Lower lobe of right lung (tissue), 2 donors: Measurements from ENCODE around the gene FUT9. TPM values are rescaled to one million over a fixed set of nuclear protein-coding genes. Genes with fewer than 3 reads are reported as not detected.
"Not testable (repeated sequence)": the region's sequence is repeated elsewhere in the genome, so short reads cannot be mapped to it uniquely, and the experiment has no call there.

Experiments used
- ATAC-seq, 2 donors: fragments of 200-7000 bp; cut with Tn5 transposase; one replicate each; pipeline ENCODE4 v1.9.1; 2020 to 2022; ENCODE audit warnings: mild to moderate bottlenecking in 2 of 2, moderate library complexity in 2 of 2
- DNase-seq: peaks from one replicate; pipeline ENCODE4 v3.0.0-alpha.2; 2020
- H3K27ac ChIP-seq: fragments of 200-600 bp; one replicate; pipeline ENCODE4 v1.8.0; 2022
- H3K27me3 ChIP-seq: fragments of 200-600 bp; one replicate; pipeline ENCODE4 v1.8.0; 2022; ENCODE audit warnings: low read depth
- H3K36me3 ChIP-seq: fragments of 200-600 bp; one replicate; pipeline ENCODE4 v1.8.0; 2022; ENCODE audit warnings: mild to moderate bottlenecking
- H3K4me1 ChIP-seq: fragments of 200-600 bp; one replicate; pipeline ENCODE4 v1.8.0; 2022
- H3K4me3 ChIP-seq: fragments of 200-600 bp; one replicate; pipeline ENCODE4 v1.8.0; 2022; ENCODE audit warnings: mild to moderate bottlenecking
- H3K9me3 ChIP-seq: fragments of 200-600 bp; one replicate; pipeline ENCODE4 v1.8.0; 2022
- CTCF ChIP-seq: fragments of 200-600 bp; IDR thresholded peaks from one replicate; pipeline ENCODE4 v1.8.0; 2022; ENCODE audit warnings: antibody characterized with exemption, mild to moderate bottlenecking
- intact Hi-C: fragments of 100-400 bp; cut with DNase I; formaldehyde crosslinking; loops from one replicate; pipeline ENCODE4 v1.11.0; 2022
- total RNA-seq: library from RNA; stranded (reverse); fragmentation: NEBNext Ultra II Directional; extraction: Animal tissue kit (Norgen Biotek cat#: 25700); gene quantifications from one replicate; pipeline ENCODE4 v1.2.1, GENCODE V29; 2021
- donor health status: DM: no; HTN: yes; CAD: no; lungs with severe emphysema.

FUT9 gene
- total RNA-seq, 1 donor from 2014 or later, result not detected

DNA sequence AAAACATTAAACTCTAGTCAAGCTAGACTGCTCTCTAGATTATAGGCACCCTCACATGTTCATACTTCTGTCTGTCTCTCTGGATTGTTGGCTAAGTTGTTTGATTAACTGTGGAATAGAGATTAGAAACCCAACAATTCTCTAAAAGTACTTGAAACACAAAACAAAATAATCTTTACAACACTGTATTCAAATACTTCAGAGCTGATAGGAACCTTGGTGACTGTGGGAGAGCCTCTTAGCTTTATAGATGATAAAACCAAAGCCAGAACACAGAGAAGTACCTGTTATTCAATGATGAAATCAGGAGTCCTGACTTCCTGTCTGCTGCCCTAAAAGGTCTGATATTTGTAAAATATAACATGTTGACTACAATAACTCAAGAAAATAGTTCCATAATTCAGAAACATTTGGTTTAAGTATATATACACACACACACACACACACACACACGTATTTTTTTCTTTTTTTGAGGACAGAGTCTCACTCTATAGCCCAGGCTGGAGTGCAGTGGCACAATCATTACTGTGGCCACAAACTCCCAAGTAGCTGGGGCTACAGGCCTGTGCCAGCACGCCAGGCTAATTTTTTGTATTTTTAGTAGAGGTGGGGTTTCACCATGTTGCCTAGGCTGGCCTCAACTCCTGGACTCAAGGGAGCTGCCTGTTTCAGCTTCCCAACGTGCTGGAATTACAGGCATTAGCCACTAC lies 222.0 kb downstream of the FUT9 start:
- H3K4me1 ChIP-seq, result no peaks in the 10 kb centered on the region
- H3K36me3 ChIP-seq, result no peaks in the 10 kb centered on the region
- ATAC-seq, result peak; percentile 77 to 89
- no peak for TF ChIP-seq CTCF
- intact Hi-C loops, result no loop called here
- no peak for DNase-seq
- no peak overlapping the region for H3K27ac ChIP-seq
- H3K4me3 ChIP-seq, result no peak overlapping the region
- H3K9me3 ChIP-seq, result no peaks in the 10 kb centered on the region
- no peaks in the 10 kb centered on the region for H3K27me3 ChIP-seq

GRCh38 chr6:96246563-96246962 lies 230.8 kb downstream of the FUT9 start:
- H3K36me3 ChIP-seq, result no peaks in the 10 kb centered on the region
- no peak for TF ChIP-seq CTCF
- intact Hi-C loops, result no loop called here
- H3K27ac ChIP-seq, result no peak overlapping the region
- ATAC-seq (no peak), DNase-seq (no peak)
- no peaks in the 10 kb centered on the region for H3K4me1 ChIP-seq
- no peaks in the 10 kb centered on the region for H3K9me3 ChIP-seq
- no peak overlapping the region for H3K4me3 ChIP-seq
- H3K27me3 ChIP-seq, result no peaks in the 10 kb centered on the region

- no peak overlapping the region for H3K27ac ChIP-seq
- DNase-seq (no peak), ATAC-seq (no peak)
- no peaks in the 10 kb centered on the region for H3K36me3 ChIP-seq
- no peaks in the 10 kb centered on the region for H3K27me3 ChIP-seq
- intact Hi-C loops, result no loop called here
- no peak for TF ChIP-seq CTCF
- H3K4me3 ChIP-seq, result no peak overlapping the region
- no peaks in the 10 kb centered on the region for H3K4me1 ChIP-seq
- no peaks in the 10 kb centered on the region for H3K9me3 ChIP-seq
Observed at GRCh38 chr6:96249755-96250154, 234.0 kb downstream of the FUT9 start.

DNA sequence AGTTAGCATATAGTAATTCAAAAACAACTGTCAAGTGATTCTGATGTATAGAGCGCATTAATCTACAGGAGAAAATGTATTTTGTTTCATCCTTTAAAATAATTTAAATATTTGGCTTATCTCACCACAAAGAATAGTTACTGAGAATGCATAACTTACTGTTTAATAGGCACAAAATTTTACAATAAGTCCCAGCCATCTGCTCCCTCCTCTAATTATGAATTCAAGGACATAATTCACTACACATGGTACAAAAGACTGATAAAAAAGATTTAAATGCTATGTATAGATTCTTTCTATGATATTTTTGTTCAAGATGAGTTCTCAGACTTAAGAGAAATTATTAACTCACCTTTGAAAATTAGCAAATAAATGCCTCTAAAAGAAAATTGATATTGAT lies 242.0 kb downstream of the FUT9 start:
- H3K4me3 ChIP-seq, result no peak overlapping the region
- H3K27ac ChIP-seq, result no peak overlapping the region
- TF ChIP-seq CTCF, result no peak
- intact Hi-C loops, result no loop called here
- H3K9me3 ChIP-seq, result no peaks in the 10 kb centered on the region
- H3K36me3 ChIP-seq, result no peaks in the 10 kb centered on the region
- DNase-seq (no peak), ATAC-seq (no peak)
- H3K4me1 ChIP-seq, result no peaks in the 10 kb centered on the region
- H3K27me3 ChIP-seq, result no peaks in the 10 kb centered on the region

DNA sequence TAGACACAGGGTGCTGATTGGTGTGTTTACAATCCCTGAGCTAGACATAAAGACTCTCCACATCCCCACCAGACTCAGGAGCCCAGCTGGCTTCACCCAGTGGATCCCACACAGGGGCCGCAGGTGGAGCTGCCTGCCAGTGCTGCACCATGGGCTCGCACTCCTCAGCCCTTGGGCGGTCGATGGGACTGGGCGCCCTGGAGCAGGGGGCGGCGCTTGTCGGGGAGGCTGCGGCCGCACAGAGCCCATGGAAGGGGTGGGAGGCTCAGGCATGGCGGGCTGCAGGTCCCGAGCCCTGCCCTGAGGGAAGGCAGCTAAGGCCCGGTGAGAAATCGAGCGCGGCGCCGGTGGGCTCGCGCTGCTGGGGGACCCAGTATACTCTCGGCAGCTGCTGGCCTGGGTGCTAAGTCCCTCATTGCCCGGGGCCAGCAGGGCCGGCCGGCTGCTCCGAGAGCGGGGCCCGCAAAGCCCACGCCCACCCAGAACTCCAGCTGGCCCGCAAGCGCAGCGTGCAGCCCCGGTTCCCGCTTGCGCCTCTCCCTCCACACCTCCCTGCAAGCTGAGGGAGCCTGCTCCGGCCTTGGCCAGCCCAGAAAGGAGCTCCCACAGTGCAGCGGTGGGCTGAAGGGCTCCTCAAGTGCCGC lies 245.1 kb downstream of the FUT9 start:
- H3K27me3 ChIP-seq, ATAC-seq, intact Hi-C loops, H3K36me3 ChIP-seq, H3K4me1 ChIP-seq, H3K4me3 ChIP-seq, H3K9me3 ChIP-seq, DNase-seq, H3K27ac ChIP-seq: not testable (repeated sequence)
